Neural progenitor cell (in vitro differentiated cells): ENCODE data around the gene CREB5. TPM values are rescaled to one million over a fixed set of nuclear protein-coding genes. Genes with fewer than 3 reads are reported as not detected.
"Not testable (repeated sequence)": the region's sequence is repeated elsewhere in the genome, so short reads cannot be mapped to it uniquely, and the experiment has no call there.

Source experiments
- DNase-seq: peaks from one replicate; pipeline ENCODE4 v3.0.0-alpha.2; 2016; ENCODE audit warnings: low spot score
- H2AFZ ChIP-seq: fragments of 200-600 bp; sonication (generic); replicated peaks from 2 replicates; pipeline ENCODE4 v1.6.1; 2016; ENCODE audit warnings: antibody characterized with exemption
- H3F3A ChIP-seq: fragments of 200-600 bp; sonication (generic); 2 replicates; pipeline ENCODE4 v1.6.1; 2016; ENCODE audit warnings: antibody characterized with exemption, low read depth
- H3K27ac ChIP-seq: fragments of 200-600 bp; sonication (generic); 2 replicates; pipeline ENCODE4 v1.5.1; 2016; ENCODE audit warnings: mild to moderate bottlenecking
- H3K27me3 ChIP-seq: fragments of 200-600 bp; sonication (generic); 2 replicates; pipeline ENCODE4 v1.6.1; 2016; ENCODE audit warnings: mild to moderate bottlenecking, moderate library complexity
- H3K36me3 ChIP-seq: fragments of 200-600 bp; sonication (generic); 2 replicates; pipeline ENCODE4 v1.5.1; 2016
- H3K4me1 ChIP-seq: fragments of 200-600 bp; sonication (generic); 2 replicates; pipeline ENCODE4 v1.6.1; 2016; ENCODE audit warnings: mixed run types
- H3K4me2 ChIP-seq: fragments of 200-600 bp; sonication (generic); 2 replicates; pipeline ENCODE4 v1.6.1; 2016
- H3K4me3 ChIP-seq: fragments of 200-600 bp; sonication (generic); 2 replicates; pipeline ENCODE4 v1.5.1; 2016
- H3K79me2 ChIP-seq: fragments of 200-600 bp; sonication (generic); 2 replicates; pipeline ENCODE4 v1.6.1; 2016; ENCODE audit warnings: low read depth
- H3K9ac ChIP-seq: fragments of 200-600 bp; sonication (generic); 2 replicates; pipeline ENCODE4 v1.6.1; 2016
- H3K9me3 ChIP-seq: fragments of 200-600 bp; sonication (generic); 2 replicates; pipeline ENCODE4 v1.5.1; 2016; ENCODE audit warnings: low read depth
- H4K20me1 ChIP-seq: fragments of 200-600 bp; sonication (generic); 2 replicates; pipeline ENCODE4 v1.6.1; 2016; ENCODE audit warnings: low read depth
- H3K27ac Mint-ChIP-seq: 3 replicates; pipeline ENCODE4 v1.8.0; 2021; ENCODE audit warnings: mixed read lengths
- H3K27me3 Mint-ChIP-seq: 2 replicates; pipeline ENCODE4 v1.8.0; 2022; ENCODE audit warnings: low read depth, mild to moderate bottlenecking, inconsistent platforms, moderate library complexity, mixed read lengths; ENCODE audit not compliant: insufficient read depth
- H3K36me3 Mint-ChIP-seq: 3 replicates; pipeline ENCODE4 v1.8.0; 2021; ENCODE audit warnings: mixed read lengths
- H3K4me1 Mint-ChIP-seq: 3 replicates; pipeline ENCODE4 v1.8.0; 2021; ENCODE audit warnings: mixed read lengths
- H3K4me3 Mint-ChIP-seq: 3 replicates; pipeline ENCODE4 v1.8.0; 2021; ENCODE audit warnings: mild to moderate bottlenecking, moderate library complexity, mixed read lengths
- H3K9me3 Mint-ChIP-seq: 3 replicates; pipeline ENCODE4 v1.8.0; 2020; ENCODE audit warnings: mixed read lengths
- EZH2 ChIP-seq: fragments of 200-600 bp; sonication (generic); IDR thresholded peaks from 2 replicates; pipeline ENCODE4 v1.6.1; 2017; ENCODE audit warnings: antibody characterized with exemption, mild to moderate bottlenecking, moderate library complexity
- EZH2phosphoT487 ChIP-seq: fragments of 200-600 bp; sonication (generic); IDR thresholded peaks from 2 replicates; pipeline ENCODE4 v1.6.1; 2017; ENCODE audit warnings: antibody characterized with exemption
- total RNA-seq: library from RNA; depleted of rRNA; stranded (reverse); fragments of >200 nt; gene quantifications from 2 replicates; pipeline ENCODE4 v1.2.3, GENCODE V29; 2015; ENCODE audit warnings: low replicate concordance
- TF ChIP-seq, protein P1 (sequence below): fragments of 200-600 bp; sonication (generic); IDR thresholded peaks from 2 replicates; pipeline ENCODE4 v1.5.1; 2017; ENCODE audit warnings: antibody characterized with exemption, mild to moderate bottlenecking

The CREB5 gene
- total RNA-seq, 1 donor from 2014 or later: 1.2 TPM

- peaks cover 3% of the 10 kb centered on the region for H3K27me3 Mint-ChIP-seq
- no peak for DNase-seq
Measured at GRCh38 chr7:28400838-28401360, 11.4 kb upstream of the CREB5 start.

DNA sequence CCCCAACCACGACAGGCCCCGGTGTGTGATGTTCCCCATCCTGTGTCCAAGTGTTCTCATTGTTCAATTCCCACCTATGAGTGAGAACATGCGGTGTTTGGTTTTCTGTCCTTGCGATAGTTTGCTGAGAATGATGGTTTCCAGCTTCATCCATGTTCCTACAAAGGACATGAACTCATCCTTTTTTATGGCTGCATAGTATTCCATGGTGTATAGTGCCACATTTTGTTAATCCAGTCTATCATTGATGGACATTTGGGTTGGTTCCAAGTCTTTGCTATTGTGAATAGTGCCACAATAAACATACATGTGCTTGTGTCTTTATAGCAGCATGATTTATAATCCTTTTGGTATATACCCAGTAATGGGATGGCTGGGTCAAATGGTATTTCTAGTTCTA, 10.8 kb upstream of the CREB5 start:
- not testable (repeated sequence) for H3K4me2 ChIP-seq, H3F3A ChIP-seq, H2AFZ ChIP-seq, H3K9ac ChIP-seq, H3K27ac Mint-ChIP-seq, H3K36me3 Mint-ChIP-seq, DNase-seq, H3K79me2 ChIP-seq, H3K9me3 Mint-ChIP-seq, H4K20me1 ChIP-seq, H3K4me1 Mint-ChIP-seq, H3K4me1 ChIP-seq, H3K27me3 Mint-ChIP-seq, H3K9me3 ChIP-seq, H3K36me3 ChIP-seq, H3K27ac ChIP-seq, H3K4me3 ChIP-seq, H3K4me3 Mint-ChIP-seq, H3K27me3 ChIP-seq

More at GRCh38 chr7:28400838-28401360, 11.4 kb upstream of the CREB5 start:
- H3K27ac ChIP-seq: no peak overlapping the region
- H3K4me1 ChIP-seq: no peaks in the 10 kb centered on the region
- no peak overlapping the region for H3K4me3 ChIP-seq
- no peaks in the 10 kb centered on the region for H3K9me3 Mint-ChIP-seq
- TF ChIP-seq, protein P1, sequence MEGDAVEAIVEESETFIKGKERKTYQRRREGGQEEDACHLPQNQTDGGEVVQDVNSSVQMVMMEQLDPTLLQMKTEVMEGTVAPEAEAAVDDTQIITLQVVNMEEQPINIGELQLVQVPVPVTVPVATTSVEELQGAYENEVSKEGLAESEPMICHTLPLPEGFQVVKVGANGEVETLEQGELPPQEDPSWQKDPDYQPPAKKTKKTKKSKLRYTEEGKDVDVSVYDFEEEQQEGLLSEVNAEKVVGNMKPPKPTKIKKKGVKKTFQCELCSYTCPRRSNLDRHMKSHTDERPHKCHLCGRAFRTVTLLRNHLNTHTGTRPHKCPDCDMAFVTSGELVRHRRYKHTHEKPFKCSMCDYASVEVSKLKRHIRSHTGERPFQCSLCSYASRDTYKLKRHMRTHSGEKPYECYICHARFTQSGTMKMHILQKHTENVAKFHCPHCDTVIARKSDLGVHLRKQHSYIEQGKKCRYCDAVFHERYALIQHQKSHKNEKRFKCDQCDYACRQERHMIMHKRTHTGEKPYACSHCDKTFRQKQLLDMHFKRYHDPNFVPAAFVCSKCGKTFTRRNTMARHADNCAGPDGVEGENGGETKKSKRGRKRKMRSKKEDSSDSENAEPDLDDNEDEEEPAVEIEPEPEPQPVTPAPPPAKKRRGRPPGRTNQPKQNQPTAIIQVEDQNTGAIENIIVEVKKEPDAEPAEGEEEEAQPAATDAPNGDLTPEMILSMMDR: no peak
- TF ChIP-seq EZH2: no peak
- no peak for TF ChIP-seq EZH2phosphoT487
- H3K27ac Mint-ChIP-seq: no peak overlapping the region
- H3K36me3 Mint-ChIP-seq: no peaks in the 10 kb centered on the region
- H3K4me2 ChIP-seq: no peak overlapping the region
- no peaks in the 10 kb centered on the region for H3F3A ChIP-seq
- no peaks in the 10 kb centered on the region for H3K27me3 ChIP-seq
- H3K4me1 Mint-ChIP-seq: no peaks in the 10 kb centered on the region
- no peaks in the 10 kb centered on the region for H3K79me2 ChIP-seq
- H3K36me3 ChIP-seq: no peaks in the 10 kb centered on the region
- H3K9ac ChIP-seq: no peak overlapping the region
- no peaks in the 10 kb centered on the region for H4K20me1 ChIP-seq
- no peak overlapping the region for H2AFZ ChIP-seq
- no peak overlapping the region for H3K4me3 Mint-ChIP-seq
- no peaks in the 10 kb centered on the region for H3K9me3 ChIP-seq

- peaks cover 46% of the 10 kb centered on the region for H3K27me3 ChIP-seq
- no peak overlapping the region for H2AFZ ChIP-seq
- H3K27me3 Mint-ChIP-seq: peaks cover 16% of the 10 kb centered on the region
- no peak overlapping the region for H3K4me3 Mint-ChIP-seq
- no peaks in the 10 kb centered on the region for H3K9me3 ChIP-seq
- no peaks in the 10 kb centered on the region for H3K36me3 ChIP-seq
- H3K9ac ChIP-seq: no peak overlapping the region
- TF ChIP-seq EZH2: no peak
- TF ChIP-seq, protein P1: no peak
- no peak for TF ChIP-seq EZH2phosphoT487
- no peak overlapping the region for H3K27ac ChIP-seq
- DNase-seq: no peak
- H3K4me2 ChIP-seq: no peak overlapping the region
- no peaks in the 10 kb centered on the region for H3K79me2 ChIP-seq
- H3K4me1 ChIP-seq: peaks cover 5% of the 10 kb centered on the region
- H3K9me3 Mint-ChIP-seq: no peaks in the 10 kb centered on the region
- peaks cover 12% of the 10 kb centered on the region for H3K4me1 Mint-ChIP-seq
- no peak overlapping the region for H3K4me3 ChIP-seq
- H4K20me1 ChIP-seq: no peaks in the 10 kb centered on the region
- H3K36me3 Mint-ChIP-seq: no peaks in the 10 kb centered on the region
- H3K27ac Mint-ChIP-seq: no peak overlapping the region
- peaks cover 25% of the 10 kb centered on the region for H3F3A ChIP-seq
Measured at GRCh38 chr7:28405662-28406061, 6.7 kb upstream of the CREB5 start.

- Mint-ChIP-seq H3K27me3 (peaks cover 20% of the 10 kb centered on the region), H3K9me3 (no peaks in the 10 kb centered on the region), H3K36me3 (no peaks in the 10 kb centered on the region), H3K4me1 (peaks cover 17% of the 10 kb centered on the region), H3K27ac (no peak overlapping the region), H3K4me3 (no peak overlapping the region)
- peaks cover 30% of the 10 kb centered on the region for H3F3A ChIP-seq
- H3K79me2 ChIP-seq: no peaks in the 10 kb centered on the region
- no peak overlapping the region for H2AFZ ChIP-seq
- peaks cover 51% of the 10 kb centered on the region for H3K27me3 ChIP-seq
- no peaks in the 10 kb centered on the region for H3K36me3 ChIP-seq
- H3K9me3 ChIP-seq: no peaks in the 10 kb centered on the region
- H3K4me3 ChIP-seq: no peak overlapping the region
- no peaks in the 10 kb centered on the region for H4K20me1 ChIP-seq
- TF ChIP-seq EZH2phosphoT487 (no peak), EZH2 (no peak)
- TF ChIP-seq, protein P1: no peak
- DNase-seq: peak; percentile 39
- H3K4me2 ChIP-seq: no peak overlapping the region
- H3K27ac ChIP-seq: no peak overlapping the region
- no peak overlapping the region for H3K9ac ChIP-seq
- peaks cover 10% of the 10 kb centered on the region for H3K4me1 ChIP-seq
Measured at GRCh38 chr7:28406192-28406591, 6.1 kb upstream of the CREB5 start.
